Vagina (tissue), 2 donors: ENCODE measurements around the gene ENOX2. TPM values are rescaled to one million over a fixed set of nuclear protein-coding genes. Genes with fewer than 3 reads are reported as not detected.

Source experiments
- DNase-seq, 2 donors: peaks; one replicate each; pipeline ENCODE4 v3.0.0-alpha.2; 2017; ENCODE audit errors: extremely low spot score in 2 of 2
- H3K27ac ChIP-seq: fragments of 200-600 bp; sonication (generic); one replicate; pipeline ENCODE4 v1.5.1; 2019
- H3K27me3 ChIP-seq: fragments of 200-600 bp; sonication (generic); one replicate; pipeline ENCODE4 v1.5.1; 2019
- H3K36me3 ChIP-seq, 2 donors: fragments of 200-600 bp; sonication (generic); one replicate each; pipeline ENCODE4 v1.5.1; 2017 to 2019
- H3K4me1 ChIP-seq: fragments of 200-600 bp; sonication (generic); one replicate; pipeline ENCODE4 v1.5.1; 2019
- H3K4me3 ChIP-seq, 2 donors: fragments of 200-600 bp; sonication (generic); 1 replicate in 1 of 2; 2 replicates in 1 of 2; pipeline ENCODE4 v1.5.1; 2016 to 2019
- H3K9me3 ChIP-seq: fragments of 200-600 bp; sonication (generic); one replicate; pipeline ENCODE4 v1.5.1; 2019
- CTCF ChIP-seq, 3 experiments: fragments of 450-650 bp in 2 of 3; fragments of 200-600 bp in 1 of 3; sonication (generic) in 1 of 3; IDR thresholded peaks; one replicate each; pipeline ENCODE4 v1.5.1; 2017 to 2019; ENCODE audit warnings: antibody characterized with exemption in 3 of 3, mild to moderate bottlenecking in 2 of 3, moderate library complexity in 2 of 3
- POLR2A ChIP-seq, 2 donors: fragments of 450-650 bp; IDR thresholded peaks; one replicate each; pipeline ENCODE4 v1.6.1; 2017; ENCODE audit warnings: antibody characterized with exemption in 2 of 2, mild to moderate bottlenecking in 2 of 2, moderate library complexity in 2 of 2
- POLR2AphosphoS5 ChIP-seq, 2 donors: sonication (generic); formaldehyde crosslinking; IDR thresholded peaks; one replicate each; pipeline ENCODE4 v1.9.0; 2017; ENCODE audit warnings: antibody characterized with exemption in 2 of 2, mild to moderate bottlenecking in 2 of 2, low read depth in 1 of 2; ENCODE audit not compliant: insufficient read depth in 1 of 2
- intact Hi-C: fragments of 100-400 bp; cut with DNase I; formaldehyde crosslinking; loops from one replicate; pipeline ENCODE4 v1.15.1; 2023
- total RNA-seq: library from RNA; depleted of rRNA; stranded (reverse); fragments of >200 nt; gene quantifications from one replicate; pipeline ENCODE4 v1.2.3, GENCODE V29; 2016

Gene ENOX2
- total RNA-seq, 1 donor from 2014 or later = 8.8 TPM

- no peak overlapping the region for H3K27ac ChIP-seq
- no peaks in the 10 kb centered on the region for H3K4me1 ChIP-seq
- H3K27me3 ChIP-seq = no peaks in the 10 kb centered on the region
- intact Hi-C loops = no loop called here
- no peak for DNase-seq
- no peaks in the 10 kb centered on the region for H3K36me3 ChIP-seq
- TF ChIP-seq CTCF (IDR thresholded peaks at IDR 0.05) = no peak
- no peak for TF ChIP-seq POLR2AphosphoS5 (IDR thresholded peaks at IDR 0.05; ENCODE audit: insufficient read depth in 1 of 2, low read depth in 1 of 2)
- TF ChIP-seq POLR2A (IDR thresholded peaks at IDR 0.05) = no peak
- H3K4me3 ChIP-seq = no peak overlapping the region
- no peaks in the 10 kb centered on the region for H3K9me3 ChIP-seq
These were observed 276.5 kb downstream of the ENOX2 start for GRCh38 chrX:130626521-130626920.

DNA sequence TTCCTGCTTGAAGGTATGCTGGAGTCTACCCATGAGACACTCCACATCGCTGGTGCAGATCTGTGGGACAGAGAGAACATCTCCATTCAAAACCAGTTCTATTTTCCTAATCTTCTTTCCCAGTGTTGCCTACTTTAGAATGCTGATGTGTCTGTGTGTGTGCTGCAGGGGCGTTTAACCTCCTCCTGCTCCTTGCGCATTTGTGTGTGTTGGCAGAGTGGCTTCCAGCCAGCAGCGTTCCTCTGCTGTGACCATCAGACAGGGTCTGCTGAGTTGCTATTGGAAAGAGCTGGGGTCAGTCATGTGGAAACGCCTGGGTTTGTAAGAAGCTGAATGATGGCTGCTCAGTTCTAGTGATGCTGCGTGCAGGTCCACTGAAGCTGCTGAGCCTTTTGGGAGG lies 277.6 kb downstream of the ENOX2 start:
- Histone ChIP-seq H3K4me1 (no peaks in the 10 kb centered on the region), H3K27me3 (no peaks in the 10 kb centered on the region), H3K4me3 (no peak overlapping the region), H3K9me3 (no peaks in the 10 kb centered on the region), H3K36me3 (no peaks in the 10 kb centered on the region), H3K27ac (no peak overlapping the region)
- no peak for DNase-seq
- TF ChIP-seq POLR2AphosphoS5 (IDR thresholded peaks at IDR 0.05; ENCODE audit: insufficient read depth in 1 of 2, low read depth in 1 of 2) (no peak), POLR2A (IDR thresholded peaks at IDR 0.05) (no peak)
- intact Hi-C loops = no loop called here

DNA sequence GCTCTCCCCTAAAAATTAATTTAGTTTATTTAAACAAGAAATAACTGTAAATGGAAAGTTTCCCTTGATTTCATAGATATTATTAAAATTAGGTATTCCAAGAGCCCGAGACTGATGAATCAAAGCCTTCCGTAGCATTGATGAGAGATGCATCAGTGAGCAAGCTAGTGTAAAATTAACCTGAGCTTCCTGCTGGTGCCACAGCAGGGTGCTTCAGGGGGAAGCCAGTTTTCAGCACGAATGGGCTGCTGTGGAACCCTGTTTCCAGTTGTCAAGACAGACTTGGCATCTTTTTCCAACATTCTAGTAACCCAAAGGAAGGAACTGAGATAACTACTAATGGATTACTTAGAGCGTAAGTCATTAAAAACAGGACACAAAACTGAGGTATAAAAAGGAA lies 279.5 kb downstream of the ENOX2 start:
- H3K9me3 ChIP-seq = no peaks in the 10 kb centered on the region
- H3K36me3 ChIP-seq = no peaks in the 10 kb centered on the region
- no peak overlapping the region for H3K4me3 ChIP-seq
- DNase-seq = no peak
- no peaks in the 10 kb centered on the region for H3K4me1 ChIP-seq
- H3K27ac ChIP-seq = no peak overlapping the region
- TF ChIP-seq POLR2A (IDR thresholded peaks at IDR 0.05) (no peak), CTCF (IDR thresholded peaks at IDR 0.05) (no peak), POLR2AphosphoS5 (IDR thresholded peaks at IDR 0.05; ENCODE audit: insufficient read depth in 1 of 2, low read depth in 1 of 2) (no peak)
- no peaks in the 10 kb centered on the region for H3K27me3 ChIP-seq
- intact Hi-C loops = no loop called here

DNA sequence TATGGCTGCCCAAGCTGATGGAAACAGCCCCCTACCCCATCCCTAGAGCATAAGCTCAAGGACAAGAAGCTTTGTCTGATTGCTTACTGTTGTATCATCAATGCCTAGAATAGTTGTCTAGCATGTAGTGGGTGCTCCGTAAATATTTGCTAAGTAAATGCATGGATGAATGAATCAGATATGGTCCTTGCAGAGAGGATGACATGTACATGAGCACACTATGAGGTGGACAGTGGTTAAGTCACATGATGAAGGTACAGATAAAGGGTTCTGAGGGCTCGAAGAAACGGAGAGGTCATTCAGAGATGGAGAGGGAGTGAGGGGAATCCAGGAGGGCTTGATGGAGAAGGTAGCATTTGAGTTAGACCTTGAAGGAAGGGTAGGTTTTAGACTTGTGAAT lies 287.1 kb downstream of the ENOX2 start:
- no peak overlapping the region for H3K4me3 ChIP-seq
- no peaks in the 10 kb centered on the region for H3K4me1 ChIP-seq
- no peaks in the 10 kb centered on the region for H3K36me3 ChIP-seq
- H3K27ac ChIP-seq = no peak overlapping the region
- intact Hi-C loops = no loop called here
- H3K27me3 ChIP-seq = no peaks in the 10 kb centered on the region
- H3K9me3 ChIP-seq = no peaks in the 10 kb centered on the region
- TF ChIP-seq CTCF (IDR thresholded peaks at IDR 0.05) (no peak), POLR2A (IDR thresholded peaks at IDR 0.05) (no peak), POLR2AphosphoS5 (IDR thresholded peaks at IDR 0.05; ENCODE audit: insufficient read depth in 1 of 2, low read depth in 1 of 2) (no peak)
- DNase-seq = no peak

GRCh38 chrX:130607431-130607830 lies 295.6 kb downstream of the ENOX2 start:
- Histone ChIP-seq H3K36me3 (no peaks in the 10 kb centered on the region), H3K4me3 (no peak overlapping the region), H3K4me1 (no peaks in the 10 kb centered on the region), H3K9me3 (no peaks in the 10 kb centered on the region), H3K27me3 (no peaks in the 10 kb centered on the region), H3K27ac (no peak overlapping the region)
- intact Hi-C loops = no loop called here
- TF ChIP-seq CTCF (IDR thresholded peaks at IDR 0.05) (no peak), POLR2A (IDR thresholded peaks at IDR 0.05) (no peak), POLR2AphosphoS5 (IDR thresholded peaks at IDR 0.05; ENCODE audit: insufficient read depth in 1 of 2, low read depth in 1 of 2) (no peak)
- no peak for DNase-seq

DNA sequence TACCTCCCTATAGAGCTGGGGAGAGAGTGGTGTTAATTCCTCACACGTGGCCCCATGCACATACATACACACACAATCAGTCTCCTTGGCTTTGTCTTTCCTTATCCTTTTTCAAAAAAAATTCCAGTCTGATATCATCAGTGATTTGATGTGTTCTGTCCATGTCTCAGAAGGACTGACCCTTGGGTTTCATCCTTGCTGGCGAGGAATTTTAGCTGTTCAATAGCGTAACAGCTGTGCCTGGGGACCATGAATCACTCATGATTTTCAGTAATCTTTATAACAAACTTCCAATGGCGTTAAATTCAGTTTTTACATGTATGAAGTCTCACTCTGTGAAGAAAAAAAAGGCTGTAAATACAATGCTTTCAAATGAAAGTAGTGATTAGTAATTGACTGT lies 296.6 kb downstream of the ENOX2 start:
- Histone ChIP-seq H3K4me3 (no peak overlapping the region), H3K27me3 (no peaks in the 10 kb centered on the region)
- intact Hi-C loops = no loop called here

More for the DNA sequence above, 296.6 kb downstream of the ENOX2 start:
- no peaks in the 10 kb centered on the region for H3K4me1 ChIP-seq
- H3K27ac ChIP-seq = no peak overlapping the region
- TF ChIP-seq CTCF (IDR thresholded peaks at IDR 0.05) (no peak), POLR2A (IDR thresholded peaks at IDR 0.05) (no peak), POLR2AphosphoS5 (IDR thresholded peaks at IDR 0.05; ENCODE audit: insufficient read depth in 1 of 2, low read depth in 1 of 2) (no peak)
- H3K9me3 ChIP-seq = no peaks in the 10 kb centered on the region
- DNase-seq = no peak
- no peaks in the 10 kb centered on the region for H3K36me3 ChIP-seq
